Superior temporal gyrus (tissue), 1 donor: ENCODE results near the gene SELENOS.
"Not testable (repeated sequence)": the region's sequence is repeated elsewhere in the genome, so short reads cannot be mapped to it uniquely, and the experiment has no call there.

Source experiments
- DNase-seq: peaks from one replicate; pipeline ENCODE4 v3.0.0-alpha.2; 2016; ENCODE audit errors: extremely low spot score

The SELENOS gene

GRCh38 chr15:101309436-101310160 is 32.3 kb upstream of the SELENOS start:
- DNase-seq, result no peak

DNA sequence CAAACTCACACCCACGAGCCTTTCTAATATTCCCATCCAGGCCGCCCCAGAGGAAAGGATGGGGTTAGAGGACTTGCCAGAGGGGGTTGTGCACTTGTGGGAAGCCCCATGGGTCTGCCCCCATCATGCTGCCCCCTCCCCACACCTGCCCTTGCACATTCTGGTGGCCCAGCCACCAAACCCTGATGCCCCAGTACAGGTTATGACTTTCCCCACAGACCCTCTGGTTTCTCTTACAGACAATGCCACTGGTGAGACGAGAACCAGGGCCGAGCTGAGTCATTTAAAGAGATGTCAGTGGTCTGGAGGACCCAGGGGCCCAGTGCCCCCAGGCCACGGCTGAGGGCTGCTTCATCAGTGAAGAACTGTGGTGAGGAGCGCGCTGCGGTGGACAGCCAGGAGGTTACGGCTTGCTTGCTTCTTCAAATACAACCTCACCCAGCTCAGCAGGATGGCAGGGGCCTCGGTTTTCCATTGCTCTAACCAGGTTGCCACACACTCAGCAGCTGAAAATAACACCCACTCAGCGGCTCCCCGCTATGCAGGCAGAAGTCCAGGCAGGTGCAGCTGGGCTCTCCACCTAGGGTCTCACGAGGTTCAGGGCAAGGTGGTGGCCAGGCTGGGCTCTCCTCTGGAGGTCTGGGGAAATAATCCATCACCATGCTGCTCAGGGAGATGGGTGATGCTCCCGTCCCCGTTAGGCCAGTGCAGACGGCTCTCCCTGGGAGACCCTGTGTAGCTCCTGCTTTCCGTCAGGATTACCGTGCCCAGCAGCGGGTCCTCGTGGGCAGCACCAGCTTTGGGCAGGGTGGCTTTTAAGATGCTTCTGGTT is 31.5 kb upstream of the SELENOS start:
- no peak for DNase-seq

GRCh38 chr15:101307897-101308603 is 30.8 kb upstream of the SELENOS start:
- no peak for DNase-seq

- no peak for DNase-seq
Measured at GRCh38 chr15:101307048-101307896, 30.0 kb upstream of the SELENOS start.

DNA sequence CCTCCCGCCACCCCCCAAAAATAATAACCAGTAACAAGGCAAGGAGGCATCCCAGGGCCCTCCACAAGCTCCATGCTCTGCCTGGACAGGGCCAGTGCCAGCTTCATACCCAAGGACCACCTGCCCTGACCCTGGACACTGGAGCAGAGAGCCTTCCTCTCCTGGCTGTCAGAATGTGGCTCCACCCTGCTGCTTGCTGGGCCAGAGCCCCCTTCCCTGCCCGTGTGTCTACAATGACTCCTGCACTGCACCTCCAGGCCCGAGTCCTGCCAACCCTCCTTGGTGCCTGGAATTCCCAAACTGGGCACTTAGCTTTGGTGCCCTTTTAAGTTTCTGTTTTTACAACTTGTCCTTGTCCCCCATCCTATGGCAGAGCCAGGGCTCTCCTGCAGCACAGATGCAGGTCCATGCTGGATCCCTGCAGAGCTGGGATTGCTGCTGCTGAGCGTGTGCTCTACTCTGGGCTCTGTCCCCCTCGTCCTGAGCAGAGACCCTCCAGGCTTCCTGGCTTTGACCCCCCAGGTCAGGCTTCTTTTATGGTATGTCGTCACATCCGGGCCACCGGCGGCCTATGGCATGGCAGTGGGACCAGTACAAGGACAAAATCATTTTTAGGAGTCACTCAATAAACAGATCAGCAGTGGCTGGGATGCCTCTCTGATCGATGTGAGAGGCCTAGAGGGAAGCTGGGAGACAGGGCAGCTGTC is 29.2 kb upstream of the SELENOS start:
- DNase-seq, result no peak

DNA sequence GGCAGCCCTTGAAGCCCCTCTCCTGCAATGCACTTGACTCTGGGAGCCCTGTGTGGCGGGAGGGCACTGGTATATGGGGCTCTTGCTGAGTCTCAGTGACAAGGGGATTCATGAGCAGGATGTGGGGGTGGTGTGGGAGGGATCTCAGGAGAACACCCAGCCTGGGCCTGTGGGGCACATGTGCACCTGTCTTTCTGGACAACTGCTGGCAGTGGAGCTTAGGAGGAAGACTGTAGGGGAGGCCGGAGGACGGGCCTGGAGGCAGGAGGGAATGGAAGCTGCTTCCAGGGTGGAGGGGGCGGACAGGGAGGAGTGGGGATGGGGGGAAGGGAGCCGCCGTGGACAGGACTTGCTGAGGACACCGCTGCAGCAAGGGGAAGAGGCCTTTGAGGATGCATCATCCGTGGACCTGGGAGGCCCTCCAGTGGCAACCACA is 28.6 kb upstream of the SELENOS start:
- no peak for DNase-seq

DNA sequence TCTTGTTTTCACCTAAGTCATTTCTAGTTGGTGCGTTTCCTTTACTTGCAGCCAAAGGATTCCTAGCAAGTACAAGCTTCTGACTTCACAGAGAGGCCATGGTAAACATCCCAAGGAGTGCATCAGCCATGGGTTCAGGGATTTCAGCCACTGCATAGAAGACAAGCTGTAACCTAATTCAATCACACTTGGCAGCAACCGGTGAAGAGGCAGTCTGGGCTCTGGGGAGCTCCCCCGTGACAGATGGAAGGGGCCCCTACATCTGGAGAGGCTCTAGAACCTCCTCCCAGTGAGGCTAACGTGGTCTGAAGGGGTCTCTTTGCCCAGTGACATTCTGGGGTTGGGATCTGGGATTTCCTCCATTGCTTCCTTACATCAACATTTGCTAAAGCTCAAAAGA is 26.1 kb upstream of the SELENOS start:
- no peak for DNase-seq

DNA sequence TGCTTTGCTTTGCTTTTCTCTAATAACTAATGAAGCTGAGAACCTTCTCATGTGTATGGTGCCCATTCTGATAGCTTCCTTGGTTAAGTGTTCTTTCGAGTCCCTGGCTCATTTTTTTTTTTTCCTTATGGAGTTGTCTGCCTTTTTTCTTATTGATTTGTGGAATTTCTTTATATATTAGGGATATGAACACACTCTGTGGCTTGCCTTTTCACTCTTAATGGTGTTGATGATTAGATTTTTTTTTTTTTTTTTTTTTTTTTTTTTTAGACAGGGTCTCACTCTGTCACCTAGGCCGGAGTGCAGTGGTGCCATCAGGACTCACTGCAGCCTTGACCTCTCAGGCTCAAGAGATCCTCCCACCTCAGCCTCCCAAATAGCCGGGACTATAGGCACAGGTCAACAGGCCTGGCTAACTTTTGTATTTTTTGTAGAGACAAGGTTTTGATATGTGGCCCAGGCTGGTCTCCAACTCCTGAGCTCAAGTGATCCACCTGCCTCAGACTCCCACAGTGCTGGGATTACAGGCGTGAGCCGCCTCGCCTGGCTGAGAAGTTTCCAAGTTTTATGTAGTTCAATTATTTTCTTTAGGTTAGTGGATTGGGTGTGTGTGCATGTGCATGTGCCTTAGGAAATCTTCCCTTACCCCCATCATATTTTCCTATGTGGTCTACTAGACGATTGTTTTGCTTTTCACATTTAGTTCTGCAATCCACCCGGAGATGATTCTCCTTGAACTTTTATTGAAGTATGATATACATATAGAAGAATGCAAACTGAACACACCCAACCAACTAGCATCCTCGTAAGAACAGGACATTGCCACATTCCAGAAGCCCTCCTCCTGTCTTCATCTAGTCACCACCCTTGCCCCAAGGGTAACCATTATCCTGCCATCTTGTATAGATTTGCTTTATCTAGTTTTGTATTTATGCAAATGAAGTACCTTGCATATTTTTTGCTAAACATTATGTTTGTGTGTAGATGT is 19.4 kb upstream of the SELENOS start:
- no peak for DNase-seq

GRCh38 chr15:101295607-101296161 is 18.4 kb upstream of the SELENOS start:
- DNase-seq, result peak; percentile 45

GRCh38 chr15:101294731-101295606 is 17.7 kb upstream of the SELENOS start, which contains the start of gene SNRPA1:
Gene SNRPA1, minus strand, starts transcription at chr15:101295248. Its CDS starts 70 bp downstream, at chr15:101295178.
- DNase-seq, result peak; percentile 93

GRCh38 chr15:101293122-101293521 is 15.8 kb upstream of the SELENOS start:
- no peak for DNase-seq

DNA sequence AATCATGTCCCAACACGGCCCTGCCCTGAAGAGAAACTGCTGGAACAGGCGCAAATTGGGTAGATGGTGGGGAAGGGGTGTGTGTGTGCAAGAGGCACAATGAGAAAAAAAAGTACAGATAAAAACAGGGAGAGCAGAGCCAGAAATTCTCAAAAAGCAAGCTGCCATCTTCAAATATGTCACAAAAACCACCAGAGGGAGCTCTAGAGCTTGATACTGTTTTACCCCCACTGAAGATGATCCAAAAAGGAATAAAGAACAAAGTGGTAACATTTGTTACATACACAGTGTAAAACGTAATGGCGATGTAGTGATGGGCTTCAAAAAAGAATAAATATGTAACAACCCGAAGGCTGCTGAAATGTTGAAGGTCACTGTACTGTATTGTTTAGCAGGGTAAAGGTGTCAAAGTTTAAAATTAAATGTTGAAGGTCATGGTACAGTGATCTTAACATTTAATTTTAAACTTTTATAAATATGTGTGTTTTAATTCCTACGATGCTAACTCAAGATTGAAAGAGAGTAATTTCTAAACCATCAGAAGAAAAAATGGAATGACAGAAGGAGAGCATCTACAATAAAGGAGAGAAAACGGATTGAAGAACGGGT is 11.7 kb upstream of the SELENOS start:
- DNase-seq, result peak; percentile 74

DNA sequence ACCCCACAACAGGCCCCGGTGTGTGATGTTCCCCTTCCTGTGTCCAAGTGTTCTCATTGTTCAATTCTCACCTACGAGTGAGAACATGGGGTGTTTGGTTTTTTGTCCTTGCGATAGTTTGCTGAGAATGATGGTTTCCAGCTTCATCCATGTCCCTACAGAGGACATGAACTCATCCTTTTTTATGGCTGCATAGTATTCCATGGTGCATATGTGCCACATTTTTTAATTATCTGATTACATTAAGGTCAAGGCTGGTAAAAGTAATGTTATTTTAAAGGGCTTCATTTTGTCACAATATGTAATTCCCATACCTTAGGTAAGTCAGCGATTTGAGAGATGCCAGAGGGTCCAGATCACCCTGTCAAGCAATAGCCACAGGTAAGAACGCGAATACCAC is 10.1 kb upstream of the SELENOS start:
- not testable (repeated sequence) for DNase-seq

DNA sequence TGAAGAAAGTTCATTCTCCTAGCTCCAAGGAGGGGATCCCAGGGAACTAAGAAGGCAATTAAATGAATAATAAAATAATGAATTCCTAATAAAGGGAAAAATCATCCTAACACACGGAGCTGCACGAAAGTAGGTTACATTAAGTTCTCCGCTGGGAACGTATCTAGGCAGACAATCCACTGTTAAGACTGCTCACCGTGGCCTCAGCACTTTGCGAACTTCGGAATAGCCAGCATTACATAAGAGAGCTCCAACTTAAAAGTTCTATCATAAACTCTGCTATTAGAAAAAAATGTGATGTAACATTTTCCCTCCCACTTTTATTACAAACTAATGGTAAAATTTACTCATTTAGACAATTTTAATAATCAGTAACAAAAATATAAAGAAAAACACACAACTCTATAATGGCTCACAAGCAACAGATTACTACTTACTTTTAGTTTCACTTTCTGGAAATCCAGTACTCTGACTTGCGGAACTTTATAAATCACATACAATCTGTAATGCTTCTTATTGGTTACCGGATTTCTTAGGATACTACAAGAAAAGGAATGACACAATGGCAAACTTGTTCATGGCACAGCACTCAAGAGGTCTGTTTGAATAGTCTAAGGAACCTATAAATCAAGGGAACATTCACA is 9.3 kb upstream of the SELENOS start:
- no peak for DNase-seq

DNA sequence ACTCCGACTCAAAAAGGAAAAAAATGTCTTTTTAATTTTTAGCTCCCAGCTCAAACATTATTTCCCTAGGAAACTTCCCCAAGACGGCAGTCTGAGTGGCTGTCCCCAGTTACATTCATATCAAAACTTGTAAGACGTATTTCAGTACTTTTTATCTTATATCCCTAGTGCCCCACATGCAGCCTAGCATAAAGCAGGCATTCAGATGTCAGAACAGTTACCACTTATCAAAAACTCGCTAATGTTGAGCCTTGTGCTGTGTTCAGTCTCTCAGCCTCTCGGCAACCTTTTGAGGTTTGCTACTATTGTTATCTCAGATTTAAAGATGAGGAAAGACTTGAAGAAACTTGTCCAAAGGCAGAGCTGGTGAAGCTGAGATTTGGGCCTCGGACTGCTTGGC is 6.6 kb upstream of the SELENOS start:
- DNase-seq, result no peak

DNA sequence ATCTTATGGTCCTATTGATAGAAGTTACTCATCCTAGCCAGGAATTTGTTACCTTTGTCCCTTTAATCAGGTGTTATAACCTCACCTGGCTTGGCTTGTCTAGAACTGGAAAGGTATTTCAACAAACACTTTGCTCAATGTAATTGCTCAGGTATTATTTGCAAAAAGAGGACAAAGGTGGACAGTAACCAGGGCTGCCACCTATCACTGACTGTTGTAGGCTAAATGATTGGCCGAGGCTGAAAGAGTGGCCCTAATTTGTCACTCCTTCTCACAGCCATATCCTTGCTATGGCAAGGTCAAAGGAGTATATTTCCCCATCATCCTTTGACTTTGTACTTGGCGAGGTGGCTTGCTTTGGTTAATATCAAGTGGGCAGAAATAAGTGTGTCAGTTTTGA is 2.7 kb upstream of the SELENOS start:
- DNase-seq, result no peak

GRCh38 chr15:101277943-101278564 is 769 bp upstream of the SELENOS start:
- DNase-seq, result no peak
